Stimulated activated CD4-positive, alpha-beta T cell treated with anti-CD3 and anti-CD28 coated beads, TNF-alpha, amount 100 ng/mL, for 48 hours (primary cell): ENCODE data around the gene SYCP2.

Experiments
- DNase-seq, 3 donors: peaks; one replicate each; pipeline ENCODE4 v3.0.0-alpha.2; 2020; ENCODE audit warnings: low read depth in 3 of 3

Gene SYCP2

GRCh38 chr20:59836767-59837166 lies 96.7 kb downstream of the SYCP2 start:
- DNase-seq = no peak

GRCh38 chr20:59835448-59836395 lies 97.7 kb downstream of the SYCP2 start:
- DNase-seq = no peak

- no peak for DNase-seq
Observed at GRCh38 chr20:59835057-59835447, 98.4 kb downstream of the SYCP2 start.

GRCh38 chr20:59832406-59833363 lies 100.8 kb downstream of the SYCP2 start:
- no peak for DNase-seq

- DNase-seq = no peak
Observed at GRCh38 chr20:59831916-59832270, 101.5 kb downstream of the SYCP2 start.

GRCh38 chr20:59831024-59831915 lies 102.2 kb downstream of the SYCP2 start:
- no peak for DNase-seq

GRCh38 chr20:59830665-59831023 lies 102.8 kb downstream of the SYCP2 start:
- no peak for DNase-seq

- DNase-seq = no peak
Observed at GRCh38 chr20:59829786-59830664, 103.4 kb downstream of the SYCP2 start.

- DNase-seq = no peak
Observed at GRCh38 chr20:59829054-59829785, 104.2 kb downstream of the SYCP2 start.

GRCh38 chr20:59828125-59829053 lies 105.0 kb downstream of the SYCP2 start:
- no peak for DNase-seq

- no peak for DNase-seq
Observed at GRCh38 chr20:59827138-59828056, 106.0 kb downstream of the SYCP2 start.

GRCh38 chr20:59825944-59826759 lies 107.3 kb downstream of the SYCP2 start:
- no peak for DNase-seq

GRCh38 chr20:59825563-59825920 lies 107.9 kb downstream of the SYCP2 start:
- no peak for DNase-seq

GRCh38 chr20:59824711-59825562 lies 108.5 kb downstream of the SYCP2 start:
- DNase-seq = no peak

- no peak for DNase-seq
Observed at GRCh38 chr20:59823491-59824259, 109.8 kb downstream of the SYCP2 start.
